Measurements from ENCODE around the gene TGFBR3. TPM values are rescaled to one million over a fixed set of nuclear protein-coding genes. Genes with fewer than 3 reads are reported as not detected.

Gene TGFBR3
- total and polyA plus RNA-seq, 2 of the 8 experiments (the other 6 are each of a cell fraction or from before 2014, with no cell fraction given) = 2.0 to 6.1 TPM

DNA sequence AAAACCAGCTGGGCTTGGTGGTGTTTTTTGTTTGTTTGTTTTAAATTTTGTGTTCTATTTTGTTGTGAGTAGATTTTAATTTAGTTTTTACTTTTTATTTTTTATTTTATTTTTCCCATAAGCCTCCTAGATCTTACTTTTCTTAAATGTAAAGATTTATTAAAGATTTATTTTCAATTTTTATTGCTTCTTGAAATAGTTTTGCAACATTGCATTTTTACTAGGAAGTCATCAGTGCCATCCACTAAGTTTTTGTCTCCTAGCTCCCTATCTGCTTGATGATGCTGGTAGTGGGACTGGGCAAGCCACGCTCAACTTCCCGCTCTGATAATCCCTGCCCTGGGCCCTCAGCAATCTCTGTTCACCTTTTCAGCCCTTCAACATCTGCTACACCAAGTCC is 209.9 kb downstream of the TGFBR3 start (continued):
- TF ChIP-seq, protein P1, sequence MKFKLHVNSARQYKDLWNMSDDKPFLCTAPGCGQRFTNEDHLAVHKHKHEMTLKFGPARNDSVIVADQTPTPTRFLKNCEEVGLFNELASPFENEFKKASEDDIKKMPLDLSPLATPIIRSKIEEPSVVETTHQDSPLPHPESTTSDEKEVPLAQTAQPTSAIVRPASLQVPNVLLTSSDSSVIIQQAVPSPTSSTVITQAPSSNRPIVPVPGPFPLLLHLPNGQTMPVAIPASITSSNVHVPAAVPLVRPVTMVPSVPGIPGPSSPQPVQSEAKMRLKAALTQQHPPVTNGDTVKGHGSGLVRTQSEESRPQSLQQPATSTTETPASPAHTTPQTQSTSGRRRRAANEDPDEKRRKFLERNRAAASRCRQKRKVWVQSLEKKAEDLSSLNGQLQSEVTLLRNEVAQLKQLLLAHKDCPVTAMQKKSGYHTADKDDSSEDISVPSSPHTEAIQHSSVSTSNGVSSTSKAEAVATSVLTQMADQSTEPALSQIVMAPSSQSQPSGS (IDR thresholded peaks at IDR 0.05; ENCODE audit: low read length) = no peak
- TF ChIP-seq TCF12 (IDR thresholded peaks at IDR 0.05; ENCODE audit: low read depth, low read length) (no peak), SIRT6 (IDR thresholded peaks at IDR 0.05; ENCODE audit: low read length) (no peak), FOSL1 (IDR thresholded peaks at IDR 0.05; ENCODE audit: insufficient read depth, low read depth, low read length) (no peak), SAP30 (IDR thresholded peaks at IDR 0.05; ENCODE audit: insufficient read depth, insufficient replicate concordance, low read length) (no peak), SP2 (IDR thresholded peaks at IDR 0.05; ENCODE audit: low read length) (no peak), TBP (IDR thresholded peaks at IDR 0.05; ENCODE audit: low read depth, low read length) (no peak), TEAD4 (IDR thresholded peaks at IDR 0.05; ENCODE audit: low read depth, low read length) (no peak), NRF1 (IDR thresholded peaks at IDR 0.05; ENCODE audit: low read depth, low read length) (no peak)
- TF ChIP-seq, protein P2, sequence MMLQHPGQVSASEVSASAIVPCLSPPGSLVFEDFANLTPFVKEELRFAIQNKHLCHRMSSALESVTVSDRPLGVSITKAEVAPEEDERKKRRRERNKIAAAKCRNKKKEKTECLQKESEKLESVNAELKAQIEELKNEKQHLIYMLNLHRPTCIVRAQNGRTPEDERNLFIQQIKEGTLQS (IDR thresholded peaks at IDR 0.05; ENCODE audit: insufficient read depth, low read depth, low read length) = no peak

Data from H1 (cell line).